Activated CD4-positive, alpha-beta T cell treated with anti-CD3 and anti-CD28 coated beads for 4 hours (primary cell): ENCODE results near the gene PNMA6E.

ENCODE experiments used
- DNase-seq, 2 donors: peaks; one replicate each; pipeline ENCODE4 v3.0.0-alpha.2; 2020

The PNMA6E gene

DNA sequence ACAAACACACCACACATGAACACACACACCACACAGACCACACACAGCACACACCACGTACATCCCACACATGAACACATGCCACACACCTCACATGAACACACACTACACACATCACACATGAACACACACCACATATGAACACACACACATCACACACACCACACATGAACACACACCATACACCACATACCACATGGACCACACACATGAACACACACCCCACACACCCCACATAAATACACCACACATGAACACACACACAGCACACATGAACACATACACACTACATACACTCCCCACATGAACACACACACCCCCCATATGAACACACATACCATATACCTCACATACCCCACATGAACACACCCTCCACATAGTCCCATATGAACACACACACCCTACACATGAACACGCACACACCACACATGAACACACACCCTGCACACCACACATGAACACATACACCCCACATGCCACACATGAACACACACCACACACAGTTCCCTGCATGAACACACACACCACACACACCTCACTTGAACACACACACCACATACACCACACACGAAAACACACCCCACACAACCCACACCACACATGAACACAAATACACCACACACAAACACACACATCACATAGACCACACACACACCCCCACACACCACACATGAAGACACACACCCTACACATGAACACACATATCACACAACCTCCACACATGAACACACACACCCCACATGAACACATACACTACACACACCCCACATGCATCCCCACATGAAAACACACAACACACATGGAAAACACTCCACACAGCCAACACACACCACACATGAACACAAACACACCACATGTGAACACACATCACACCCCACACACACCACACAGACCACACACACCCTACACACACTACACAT, 18.3 kb downstream of the PNMA6E start:
- no peak for DNase-seq

DNA sequence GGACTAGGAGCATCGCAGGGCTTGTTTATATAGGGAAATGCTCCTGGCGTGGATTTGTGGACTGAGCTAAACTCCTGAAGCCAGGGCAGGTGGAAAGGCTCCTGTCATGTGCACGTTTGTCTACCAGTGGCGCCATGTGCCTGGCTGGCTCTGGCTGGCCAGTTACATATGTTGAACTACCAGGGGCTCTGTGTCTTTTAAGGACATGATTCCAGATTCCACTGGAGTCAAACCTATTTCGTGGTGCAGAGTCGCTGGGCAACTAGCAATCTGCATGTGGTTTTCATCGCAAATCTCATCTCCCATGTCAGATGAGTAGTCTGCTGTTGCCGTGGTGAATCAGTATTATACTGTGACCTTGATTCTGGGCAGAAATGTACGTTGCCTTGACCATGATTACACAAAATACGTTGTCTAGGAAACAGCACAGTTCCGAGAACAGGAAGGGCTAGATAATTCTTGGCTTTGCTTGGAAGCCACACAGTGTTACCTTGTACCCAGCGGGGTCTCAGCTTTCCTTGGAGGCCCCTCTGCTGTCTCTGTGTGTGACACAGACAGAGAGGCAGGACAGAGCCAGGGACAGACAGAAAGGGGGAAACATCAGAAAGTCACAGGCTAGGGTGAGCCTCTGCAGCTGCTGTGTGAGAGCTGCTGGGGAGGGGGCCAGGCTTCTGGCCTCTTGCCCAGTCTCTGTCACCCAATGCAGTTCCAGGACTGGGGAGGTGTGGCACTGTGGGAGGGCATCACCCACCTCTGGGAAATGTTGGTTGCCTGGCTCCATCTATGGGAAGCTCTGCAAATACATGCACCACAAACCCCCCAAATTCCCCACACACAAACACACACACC, 19.2 kb downstream of the PNMA6E start:
- DNase-seq: no peak

DNA sequence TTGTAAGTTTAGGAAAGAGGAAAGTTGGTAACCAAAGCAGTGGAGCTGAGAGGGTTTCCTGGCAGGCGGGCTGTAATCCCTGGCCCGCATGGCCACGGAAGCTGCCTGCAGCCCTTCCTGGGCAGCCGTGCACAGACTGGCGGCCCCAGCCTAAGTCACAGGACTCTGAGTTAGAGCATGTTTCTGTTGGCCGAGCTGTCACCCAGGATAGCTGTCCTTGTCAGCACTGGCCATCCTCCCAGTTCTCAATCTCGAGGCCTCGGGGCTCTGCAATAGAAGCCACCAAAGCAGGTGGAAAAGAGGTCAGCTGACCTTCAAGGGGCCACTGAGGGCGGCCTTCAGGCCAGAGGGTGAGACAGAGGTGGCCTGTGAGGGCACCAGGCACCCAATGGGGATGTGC, 20.5 kb downstream of the PNMA6E start:
- DNase-seq: no peak

DNA sequence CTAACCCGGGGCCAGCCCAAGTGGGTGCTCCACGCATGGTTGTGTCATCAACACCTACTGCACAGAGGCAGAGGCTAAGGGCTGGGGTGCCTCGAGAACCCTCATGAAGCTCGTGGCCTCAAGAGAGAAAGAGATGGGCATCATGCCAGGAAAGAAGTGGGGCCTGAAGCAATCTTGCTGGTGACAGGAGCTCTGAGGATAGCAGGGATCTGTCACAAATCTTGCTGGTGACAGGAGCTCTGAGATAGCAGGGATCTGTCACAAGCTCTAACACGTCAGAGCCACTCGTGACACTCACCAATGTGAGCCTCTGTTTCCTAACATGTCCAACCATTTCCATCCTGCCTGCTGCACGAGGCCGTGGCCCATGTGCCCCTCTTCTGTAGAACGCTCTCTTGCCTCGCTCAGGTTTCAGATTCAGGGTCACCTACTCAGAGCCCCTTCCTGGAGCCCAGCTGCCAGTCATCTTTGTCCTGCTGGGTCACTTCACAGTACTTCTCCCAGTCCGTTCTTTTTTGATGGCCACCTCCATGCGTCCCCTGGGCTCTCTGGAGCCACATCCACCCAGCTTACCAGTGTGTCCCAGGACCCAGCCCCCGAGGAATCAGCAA, 21.1 kb downstream of the PNMA6E start:
- DNase-seq: no peak

DNA sequence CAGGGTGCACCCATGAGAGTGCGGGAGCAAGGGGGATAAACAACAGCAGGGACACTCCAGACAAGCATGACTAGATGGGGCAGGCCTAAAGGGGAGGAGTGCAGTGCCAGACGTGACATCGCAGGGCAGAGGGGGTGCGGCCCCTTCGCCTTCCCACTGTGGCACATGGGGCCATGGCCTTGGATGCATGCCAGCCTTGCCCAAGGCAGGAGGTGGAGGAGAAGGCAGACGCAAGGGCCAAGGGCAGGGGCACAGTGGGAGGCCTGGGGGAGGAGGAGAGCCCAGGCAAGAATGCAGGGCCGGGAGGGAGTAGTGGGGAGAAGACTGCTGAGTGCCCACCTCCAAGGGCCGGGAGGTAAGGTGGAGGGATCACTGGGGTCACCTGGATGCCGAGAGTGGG, 21.6 kb downstream of the PNMA6E start:
- DNase-seq: no peak

DNA sequence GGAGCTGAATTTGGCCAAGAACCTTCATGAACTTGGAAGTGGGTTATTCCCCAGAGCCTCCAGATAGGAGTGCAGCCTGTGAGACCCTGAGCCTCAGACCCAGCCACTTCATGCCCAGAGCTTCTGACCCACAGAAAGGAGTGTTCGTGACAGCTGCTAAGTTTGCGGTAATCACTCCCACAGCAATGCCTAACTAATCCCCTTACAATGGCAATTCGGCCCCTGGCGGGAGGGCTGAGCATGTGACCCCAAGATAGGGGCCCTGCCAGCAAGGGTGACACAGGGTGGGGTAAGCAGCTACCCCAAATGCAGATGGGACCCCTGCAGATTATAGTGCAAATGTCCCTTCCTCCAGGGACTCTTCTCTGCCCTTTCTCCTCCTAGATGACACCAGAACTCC, 22.5 kb downstream of the PNMA6E start:
- DNase-seq: no peak

DNA sequence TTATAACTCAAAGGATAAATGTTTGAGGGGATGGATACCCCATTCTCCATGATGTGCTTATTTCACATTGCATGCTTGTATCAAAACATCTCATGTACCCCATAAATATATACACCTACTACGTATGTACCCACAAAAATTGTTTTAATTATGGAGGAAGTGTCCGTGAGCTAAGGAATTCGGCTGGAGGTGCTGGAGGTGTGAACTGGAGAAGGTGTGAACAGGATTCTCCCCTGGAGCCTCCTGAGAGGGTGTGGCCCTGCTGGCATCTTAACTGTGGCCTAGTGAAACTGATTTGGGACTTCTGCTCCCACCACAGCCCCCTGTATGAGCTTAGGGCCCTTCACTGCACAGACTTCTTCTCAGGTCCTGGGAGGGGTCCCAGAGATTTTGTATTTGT, 23.4 kb downstream of the PNMA6E start:
- DNase-seq: no peak

DNA sequence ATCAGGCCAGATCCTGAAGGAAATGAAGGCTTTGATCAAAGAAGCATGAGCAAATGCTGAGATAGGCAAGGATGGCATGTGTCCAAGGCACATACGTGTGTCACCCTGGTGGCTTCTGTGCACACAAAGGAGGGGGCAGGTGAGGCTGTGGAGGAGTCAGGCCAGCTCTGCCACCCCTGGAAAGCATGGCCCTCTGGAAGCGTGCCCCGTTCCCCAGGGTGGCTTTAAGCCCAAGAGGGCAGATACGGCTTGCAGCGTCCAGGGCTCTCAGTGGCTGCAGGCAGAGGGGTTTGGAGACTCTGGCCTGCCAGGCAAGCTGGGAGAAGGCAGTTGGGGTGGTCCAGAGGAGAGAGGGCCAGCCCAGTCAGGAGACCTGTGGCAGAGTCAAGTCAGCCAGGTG, 25.6 kb downstream of the PNMA6E start:
- no peak for DNase-seq

DNA sequence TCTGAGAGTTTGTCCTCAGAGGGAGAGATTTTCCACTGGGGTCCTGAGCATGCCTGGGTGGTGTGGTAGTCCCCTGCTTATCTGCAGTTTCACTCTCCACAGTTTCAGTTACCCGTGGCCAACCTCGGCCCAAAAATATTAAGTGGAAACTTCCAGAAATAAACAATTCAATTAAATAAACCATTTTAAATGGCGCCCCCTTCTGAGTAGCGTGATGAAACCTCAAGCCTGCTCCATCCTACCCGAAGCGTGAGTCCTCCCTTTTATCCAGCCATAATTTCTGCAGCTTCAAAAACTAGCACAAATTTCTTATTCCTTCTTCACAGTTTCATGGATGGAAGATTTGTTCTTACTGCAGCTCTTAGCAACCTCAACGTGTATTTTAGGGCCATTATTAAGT, 26.7 kb downstream of the PNMA6E start:
- no peak for DNase-seq

DNA sequence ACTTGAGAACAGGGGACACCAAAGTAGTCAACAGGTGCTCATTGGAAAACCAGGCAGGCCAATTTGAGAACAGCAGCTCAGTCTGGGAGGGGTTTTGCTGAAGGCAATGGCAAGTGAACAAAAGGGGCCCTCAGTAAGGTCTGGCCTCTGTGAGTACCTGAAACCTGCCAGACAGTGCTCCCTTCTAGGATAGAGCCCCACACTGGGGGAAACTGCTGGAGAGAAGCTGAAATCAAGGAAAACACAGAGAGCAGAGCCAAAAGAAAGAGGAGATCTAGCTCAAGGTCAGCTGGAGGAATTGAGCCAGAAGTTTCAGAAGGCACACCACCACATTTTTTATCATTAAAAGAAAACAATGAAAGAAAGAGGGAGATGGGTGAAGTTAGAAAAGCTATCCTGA, 28.2 kb downstream of the PNMA6E start:
- DNase-seq: no peak

DNA sequence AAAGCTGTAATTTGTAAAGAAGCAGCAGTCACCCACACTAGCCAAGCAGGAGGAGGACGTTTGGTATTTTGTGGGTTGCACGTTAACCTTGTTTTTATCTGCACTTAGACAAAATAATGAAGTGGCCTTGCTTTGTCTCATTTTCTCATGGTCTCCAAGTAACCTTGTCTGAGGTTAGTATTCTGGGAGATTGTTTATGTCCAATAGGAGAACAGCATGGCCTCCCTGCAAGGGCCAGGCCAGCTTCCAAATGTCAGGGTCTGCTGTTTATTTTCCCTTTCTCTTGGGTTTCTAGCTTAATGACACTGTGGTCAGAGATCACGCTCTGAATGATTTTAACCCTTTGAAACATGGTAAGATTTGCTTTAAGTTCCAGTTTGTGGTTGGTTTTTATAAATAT, 29.9 kb downstream of the PNMA6E start:
- DNase-seq: no peak

DNA sequence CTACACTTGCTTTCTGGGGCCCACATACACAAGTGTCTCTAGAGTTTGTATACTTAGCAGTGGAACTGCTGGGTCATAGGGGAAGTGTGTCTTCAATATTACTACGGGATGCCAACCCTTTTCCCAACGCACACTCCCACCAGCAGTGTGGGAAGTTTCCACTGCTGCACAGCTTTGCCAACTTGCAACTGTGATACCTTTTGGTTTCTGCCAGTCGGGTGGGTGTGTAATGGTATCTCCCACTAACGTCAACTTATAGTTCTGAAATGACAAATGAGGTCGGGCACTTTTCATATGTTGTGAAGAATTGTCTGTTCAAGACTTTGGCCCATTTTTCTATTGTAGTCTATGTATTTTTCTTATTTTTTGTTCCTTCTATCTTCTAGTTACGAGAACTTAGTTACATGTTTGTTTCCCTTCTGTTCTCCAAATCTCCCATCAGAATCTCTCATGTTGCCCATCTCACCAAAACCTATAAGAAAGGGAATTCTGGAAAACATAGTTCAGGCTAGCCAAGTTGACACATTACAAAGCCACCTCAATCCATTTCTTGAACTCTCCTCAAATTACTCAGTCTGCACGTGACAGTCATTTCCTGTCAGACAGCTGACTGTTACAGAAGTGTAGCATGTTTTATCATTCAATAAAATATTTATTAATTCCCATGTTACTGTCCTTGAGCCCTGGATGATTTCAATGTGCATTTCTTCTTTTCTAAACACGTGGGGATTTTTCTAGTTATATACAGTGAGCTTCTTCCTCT, 30.7 kb downstream of the PNMA6E start:
- DNase-seq: no peak

DNA sequence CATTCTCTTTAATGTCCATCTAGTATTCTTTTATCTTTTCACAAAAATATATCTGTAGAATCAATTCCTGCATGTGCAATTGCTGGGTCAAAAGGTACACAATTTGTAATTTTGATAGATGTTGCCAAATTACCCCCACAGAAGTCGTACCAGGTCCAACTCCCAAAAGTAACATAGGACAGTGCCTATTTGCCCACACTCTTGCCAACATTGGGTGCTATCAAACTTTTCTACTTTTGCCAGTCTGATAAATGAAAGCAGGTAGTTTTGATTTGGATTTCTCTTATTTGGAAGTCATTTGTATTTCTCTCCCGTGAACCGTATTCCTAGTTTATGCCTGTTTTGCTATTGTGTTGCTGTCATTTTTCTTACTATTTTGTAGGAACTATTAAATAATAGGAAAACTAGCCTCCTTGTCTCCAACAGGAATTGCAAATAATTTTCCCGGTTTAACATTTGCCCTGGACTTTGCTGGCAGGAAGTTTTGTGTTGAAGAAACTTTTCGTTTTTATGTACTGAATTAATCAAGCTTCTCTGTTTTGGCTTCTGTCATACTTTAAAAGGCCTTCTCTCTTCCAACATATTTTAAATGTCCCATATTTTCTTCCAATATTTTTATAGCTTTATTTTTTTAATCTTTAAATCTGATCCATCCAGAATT, 34.1 kb downstream of the PNMA6E start:
- no peak for DNase-seq

DNA sequence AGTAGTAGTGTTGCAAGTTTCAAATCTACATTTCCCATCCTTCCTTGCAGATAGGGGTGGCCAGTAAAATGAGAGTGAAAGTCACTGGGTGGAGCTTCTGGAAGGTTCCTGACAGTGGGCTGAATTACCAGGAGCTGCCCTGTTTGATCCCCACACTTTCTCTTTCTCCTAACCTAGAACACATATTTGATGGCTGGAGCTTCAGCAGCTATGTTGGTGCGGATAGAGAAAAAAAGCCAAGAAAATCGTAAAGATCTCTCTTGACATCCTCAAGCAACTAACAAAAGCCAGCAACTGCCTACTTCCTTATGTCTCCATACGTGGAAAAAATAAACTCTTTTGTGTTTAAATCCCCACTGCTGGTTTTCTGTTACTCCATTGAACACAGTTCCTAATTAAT, 35.0 kb downstream of the PNMA6E start:
- DNase-seq: no peak

DNA sequence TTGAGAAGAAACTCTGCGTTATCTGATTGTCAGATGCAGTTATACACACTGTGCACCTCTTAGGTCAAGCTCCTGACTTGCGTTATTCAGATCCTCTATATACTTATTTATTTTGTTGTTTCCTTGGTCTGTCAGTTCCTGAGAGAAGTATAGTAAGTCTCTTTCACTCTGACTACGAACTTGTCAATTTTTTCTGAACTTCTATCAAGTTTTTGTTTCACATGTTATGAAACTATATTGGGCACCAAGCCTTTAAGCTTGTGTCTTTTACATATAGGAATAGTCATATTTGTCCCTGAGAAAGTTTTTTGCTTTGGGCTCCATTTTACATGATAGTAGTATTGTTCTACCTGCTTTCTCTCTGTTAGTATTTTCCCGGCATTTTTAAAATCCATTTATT, 35.5 kb downstream of the PNMA6E start:
- DNase-seq: no peak

DNA sequence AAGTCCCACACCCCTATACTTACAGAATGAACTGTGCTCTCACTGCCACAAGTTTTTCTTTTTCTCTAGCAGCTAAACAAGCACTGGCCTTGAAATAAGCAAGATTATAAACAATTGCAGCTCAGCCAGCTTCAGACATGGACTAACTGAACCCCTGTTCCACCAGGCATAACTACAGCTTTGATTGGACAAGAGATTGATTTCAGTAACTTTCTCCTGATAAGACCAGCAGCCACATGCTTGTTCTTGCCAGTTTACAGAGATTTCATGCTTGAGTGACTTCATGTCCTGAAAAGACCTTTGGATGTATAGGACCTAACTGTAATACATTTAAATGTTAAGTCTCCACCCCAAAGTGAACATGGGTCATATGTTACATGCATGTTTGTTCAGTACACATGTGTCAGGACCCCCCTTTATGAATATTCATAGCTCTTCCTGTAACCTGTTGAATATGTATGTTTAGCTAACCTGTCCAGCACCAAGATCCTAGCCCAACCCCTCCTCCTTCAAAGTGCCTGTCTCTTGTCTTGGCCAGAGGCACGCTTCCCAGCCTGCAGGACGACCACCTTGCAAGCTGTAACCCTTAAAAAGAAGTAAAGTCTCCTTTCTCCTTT, 39.3 kb downstream of the PNMA6E start:
- no peak for DNase-seq

DNA sequence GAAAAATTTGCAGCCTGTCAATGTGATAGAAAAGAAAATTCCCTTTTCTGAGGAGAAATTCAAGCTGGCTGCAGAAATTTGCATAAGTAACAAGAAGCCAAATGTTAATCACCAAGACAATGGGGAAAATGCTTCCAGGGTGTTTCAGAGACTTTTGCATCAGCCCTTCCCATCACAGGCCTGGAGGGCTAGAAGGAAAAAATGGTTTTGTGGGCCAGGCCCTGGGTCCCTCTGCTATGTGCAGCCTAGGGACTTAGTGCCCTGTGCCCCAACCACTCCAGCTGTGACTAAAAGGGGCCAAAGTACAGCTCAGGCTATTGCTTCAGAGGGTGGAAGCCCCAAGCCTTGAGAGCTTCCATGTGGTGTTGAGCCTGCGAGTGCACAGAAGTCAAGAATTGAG, 43.3 kb downstream of the PNMA6E start:
- DNase-seq: no peak

DNA sequence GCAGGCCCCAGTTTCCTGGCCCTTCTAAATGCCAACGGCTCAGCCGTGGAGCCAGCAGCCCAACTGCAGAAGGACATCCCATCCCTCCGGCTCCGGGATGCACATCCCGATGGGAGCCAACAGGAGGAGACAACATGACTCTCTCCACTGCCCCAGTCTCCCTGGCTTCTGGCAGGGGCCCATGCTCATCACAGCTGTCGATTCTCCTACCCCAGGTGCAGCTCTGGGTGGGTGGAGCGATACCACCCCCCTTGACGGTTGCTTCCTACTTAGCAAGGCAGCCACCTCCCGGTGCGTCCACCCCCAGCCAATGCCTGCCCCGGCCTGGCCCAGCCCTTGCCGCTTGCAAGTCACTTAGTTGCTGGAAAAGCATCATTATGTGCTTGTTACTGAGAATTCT, 47.7 kb downstream of the PNMA6E start:
- DNase-seq: no peak

DNA sequence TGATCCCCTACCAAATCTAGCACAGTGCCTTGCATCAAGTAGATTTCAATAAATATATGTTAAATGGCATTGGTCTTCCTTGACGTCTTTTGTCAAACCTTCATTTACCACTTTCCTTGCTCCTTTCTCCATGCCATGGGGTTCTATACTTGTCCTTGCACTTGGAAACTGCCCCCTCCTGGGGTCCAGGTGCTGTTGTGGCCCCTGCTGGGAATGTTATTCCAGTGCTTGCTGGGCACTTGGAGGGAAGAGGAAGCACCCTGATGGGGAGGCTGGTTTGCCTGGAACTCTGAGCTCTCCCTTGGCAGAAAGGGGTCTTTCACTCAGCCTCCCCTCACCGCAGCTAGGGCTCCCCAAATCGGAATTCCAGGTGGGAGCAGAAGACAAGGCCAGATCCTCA, 48.3 kb downstream of the PNMA6E start:
- no peak for DNase-seq

DNA sequence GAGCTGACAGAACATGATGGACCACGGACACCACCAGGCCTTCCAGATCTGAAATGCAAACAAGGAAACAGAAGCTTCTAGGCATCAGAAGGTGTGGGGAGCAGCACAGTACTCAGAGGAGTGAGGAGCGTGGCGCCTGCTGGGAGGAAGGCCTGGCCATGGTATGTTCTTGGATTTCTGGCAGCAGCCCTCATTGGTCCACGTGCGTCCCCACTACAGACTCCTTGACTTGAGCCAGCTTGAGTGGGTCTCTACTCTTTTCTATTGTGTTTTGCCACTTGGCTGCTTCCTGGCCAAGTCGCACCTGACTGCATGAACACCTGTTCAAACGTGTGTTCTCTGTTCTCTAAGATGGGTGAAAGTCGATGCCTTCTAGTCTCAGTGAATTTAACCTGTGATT, 49.2 kb downstream of the PNMA6E start:
- DNase-seq: no peak

DNA sequence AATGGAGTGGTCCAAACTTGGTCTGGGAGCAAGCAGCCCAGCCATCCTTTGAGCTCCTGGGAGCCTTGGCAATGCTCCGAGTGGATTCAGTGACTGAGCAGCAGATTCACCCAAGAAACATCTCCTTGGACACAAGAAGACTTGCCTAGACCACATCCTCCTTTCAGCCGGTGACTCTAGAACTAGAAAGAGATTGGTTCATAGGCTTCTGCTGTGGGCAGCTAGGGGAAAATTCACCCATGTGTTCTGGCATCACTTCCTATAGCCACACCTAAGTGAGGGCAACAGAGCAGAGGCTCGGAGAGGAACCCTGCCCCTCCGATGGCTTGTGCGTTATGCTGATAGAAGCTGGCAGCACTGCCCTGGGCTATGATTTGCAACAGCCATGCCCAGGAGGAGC, 51.2 kb downstream of the PNMA6E start:
- no peak for DNase-seq

DNA sequence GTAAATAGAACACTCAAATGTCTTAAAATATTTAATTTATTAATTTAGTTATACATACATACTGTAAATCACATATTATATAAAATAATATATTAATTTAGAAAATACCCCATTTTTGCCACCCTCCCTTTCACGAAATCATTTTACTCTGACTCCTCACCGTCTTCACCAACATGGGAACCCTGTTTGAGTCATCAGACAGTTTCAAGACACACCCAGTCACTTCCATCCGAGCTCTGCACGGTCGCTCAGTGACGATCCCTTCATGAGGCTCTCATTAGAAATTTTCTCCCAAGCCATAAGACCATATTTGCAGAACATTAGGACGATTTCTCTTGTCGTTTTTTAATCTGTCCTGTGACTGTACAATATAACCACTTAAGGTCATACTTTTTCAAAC, 52.7 kb downstream of the PNMA6E start:
- DNase-seq: no peak
